IMR-90 (cell line): Measurements from ENCODE around the gene RYK. TPM values are rescaled to one million over a fixed set of nuclear protein-coding genes. Genes with fewer than 3 reads are reported as not detected.

Source experiments
- ATAC-seq: fragments of 200-7000 bp; cut with Tn5 transposase; 2 replicates; pipeline ENCODE4 v1.9.1; 2020; ENCODE audit warnings: low read depth, mild to moderate bottlenecking, moderate library complexity
- Bru-seq: library from RNA; stranded (reverse); fragments of 400-500 nt; gene quantifications from one replicate; lab custom pipeline; 2021; lab: Mats Ljungman, UMichigan
- BruChase-seq, 2 experiments: library from RNA; stranded (reverse); fragments of 400-500 nt; gene quantifications; one replicate each; lab custom pipeline; 2021; lab: Mats Ljungman, UMichigan
- BruUV-seq: library from RNA; stranded (reverse); fragments of 400-500 nt; replicated peaks from 2 replicates; lab custom pipeline; 2021; lab: Mats Ljungman, UMichigan
- CTCF ChIA-PET: fragments of 300-600 bp; formaldehyde crosslinking; extraction: SDS; loops from one replicate; lab custom pipeline; 2021; ENCODE audit warnings: antibody characterized with exemption; lab: Yijun Ruan, JAX
- POLR2A ChIA-PET: fragments of 300-600 bp; sonication (Branson Sonifier 250); formaldehyde crosslinking; loops from one replicate; lab custom pipeline; 2022; ENCODE audit warnings: antibody characterized with exemption; ENCODE audit not compliant: unreplicated experiment; lab: Charles Lee
- DNase-seq: peaks from one replicate; pipeline ENCODE4 v3.0.0; 2013
- H2AFZ ChIP-seq: replicated peaks from 2 replicates; pipeline ENCODE3; 2013; ENCODE audit warnings: low read length, mild to moderate bottlenecking; ENCODE audit not compliant: poor library complexity
- H2AK5ac ChIP-seq: 2 replicates; pipeline ENCODE4 v1.6.1; 2013; ENCODE audit warnings: low read depth, low read length, inconsistent platforms
- H2AK9ac ChIP-seq: replicated peaks from 2 replicates; pipeline ENCODE3; 2013; ENCODE audit warnings: mild to moderate bottlenecking, low read depth, low read length, moderate library complexity; ENCODE audit not compliant: poor library complexity
- H2BK120ac ChIP-seq: 2 replicates; pipeline ENCODE4 v1.6.1; 2013; ENCODE audit warnings: low read depth, low read length, inconsistent platforms
- H2BK15ac ChIP-seq: 3 replicates; pipeline ENCODE4 v1.6.1; 2013; ENCODE audit warnings: low read depth, low read length, inconsistent platforms
- H2BK20ac ChIP-seq: 2 replicates; pipeline ENCODE4 v1.6.1; 2013; ENCODE audit warnings: low read depth, mild to moderate bottlenecking, inconsistent platforms, low read length, moderate library complexity
- H2BK5ac ChIP-seq: 2 replicates; pipeline ENCODE4 v1.6.1; 2013; ENCODE audit warnings: mild to moderate bottlenecking, low read depth, low read length, inconsistent platforms; ENCODE audit not compliant: poor library complexity, severe bottlenecking
- H3K14ac ChIP-seq: replicated peaks from 2 replicates; pipeline ENCODE4 v1.6.1; 2013; ENCODE audit warnings: low read depth, low read length, inconsistent platforms
- H3K18ac ChIP-seq: 2 replicates; pipeline ENCODE4 v1.6.1; 2013; ENCODE audit warnings: low read depth, low read length, control low read depth
- H3K23ac ChIP-seq: 2 replicates; pipeline ENCODE4 v1.6.1; 2013; ENCODE audit warnings: low read depth, low read length, inconsistent platforms
- H3K27ac ChIP-seq: 2 replicates; pipeline ENCODE4 v1.5.1; 2013; ENCODE audit warnings: mild to moderate bottlenecking, control low read depth, low read length; ENCODE audit not compliant: insufficient read depth
- H3K27me3 ChIP-seq: 2 replicates; pipeline ENCODE4 v1.6.1; 2013; ENCODE audit warnings: low read length; ENCODE audit not compliant: control insufficient read depth, insufficient read depth
- H3K36me3 ChIP-seq: 2 replicates; pipeline ENCODE4 v1.6.1; 2013; ENCODE audit warnings: low read length, mixed read lengths; ENCODE audit not compliant: control insufficient read depth, insufficient read depth
- H3K4ac ChIP-seq: 2 replicates; pipeline ENCODE4 v1.6.1; 2013; ENCODE audit warnings: low read depth, low read length, inconsistent platforms
- H3K4me1 ChIP-seq: 2 replicates; pipeline ENCODE4 v1.6.1; 2013; ENCODE audit warnings: low read length, mixed read lengths; ENCODE audit not compliant: control insufficient read depth, insufficient read depth
- H3K4me2 ChIP-seq: 2 replicates; pipeline ENCODE4 v1.6.1; 2013; ENCODE audit warnings: low read depth, mild to moderate bottlenecking, control low read depth, low read length, moderate library complexity
- H3K4me3 ChIP-seq: 2 replicates; pipeline ENCODE4 v1.5.1; 2013; ENCODE audit warnings: low read depth, mild to moderate bottlenecking, control low read depth, low read length, moderate library complexity; ENCODE audit not compliant: insufficient read depth
- H3K56ac ChIP-seq: 2 replicates; pipeline ENCODE4 v1.6.1; 2013; ENCODE audit warnings: low read length, inconsistent platforms; ENCODE audit not compliant: insufficient read depth; ENCODE audit errors: extremely low read depth
- H3K79me1 ChIP-seq, 2 experiments: 2 replicates each; pipeline ENCODE4 v1.6.1; 2013; ENCODE audit warnings: low read length in 2 of 2, inconsistent platforms in 1 of 2, low read depth in 1 of 2
- H3K9ac ChIP-seq: 2 replicates; pipeline ENCODE4 v1.6.1; 2013; ENCODE audit warnings: low read depth, low read length, control low read depth
- H3K9me1 ChIP-seq: 2 replicates; pipeline ENCODE4 v1.6.1; 2013; ENCODE audit warnings: low read length, inconsistent platforms; ENCODE audit not compliant: insufficient read depth
- H3K9me3 ChIP-seq: 2 replicates; pipeline ENCODE4 v1.6.1; 2013; ENCODE audit warnings: low read length; ENCODE audit not compliant: control insufficient read depth, insufficient read depth
- H4K20me1 ChIP-seq: 2 replicates; pipeline ENCODE4 v1.6.1; 2013; ENCODE audit warnings: low read length, inconsistent platforms; ENCODE audit not compliant: insufficient read depth
- H4K5ac ChIP-seq: 2 replicates; pipeline ENCODE4 v1.6.1; 2013; ENCODE audit warnings: mild to moderate bottlenecking, low read depth, low read length, control low read depth
- H4K8ac ChIP-seq, 2 experiments: 2 replicates each; pipeline ENCODE4 v1.6.1; 2013; ENCODE audit warnings: low read depth in 2 of 2, low read length in 2 of 2, control low read depth in 1 of 2, inconsistent platforms in 1 of 2
- H4K91ac ChIP-seq: 2 replicates; pipeline ENCODE4 v1.6.1; 2013; ENCODE audit warnings: low read depth, low read length, inconsistent platforms; ENCODE audit not compliant: insufficient read depth
- CEBPB ChIP-seq: IDR thresholded peaks from 2 replicates; pipeline ENCODE4 v1.6.1; 2012; ENCODE audit warnings: low read depth, low read length, improper control_type of control experiment
- CHD1 ChIP-seq: IDR thresholded peaks from 2 replicates; pipeline ENCODE4 v1.6.1; 2012; ENCODE audit warnings: low read depth, low read length, improper control_type of control experiment
- MXI1 ChIP-seq: IDR thresholded peaks from 2 replicates; pipeline ENCODE4 v1.6.1; 2012; ENCODE audit warnings: low read depth, mild to moderate bottlenecking, low read length, moderate library complexity, borderline replicate concordance
- RFX5 ChIP-seq: IDR thresholded peaks from 2 replicates; pipeline ENCODE4 v1.8.0; 2012; ENCODE audit warnings: low read depth, mild to moderate bottlenecking, low read length, moderate library complexity
- USF2 ChIP-seq: fragments of 150-350 bp; IDR thresholded peaks from 2 replicates; pipeline ENCODE4 v1.6.1; 2017; ENCODE audit warnings: mild to moderate bottlenecking, antibody characterized with exemption, low read length, low read depth
- WGBS, 2 experiments: methylation state at CpG; one replicate each; pipeline versions ENCODE4 v1.1.5 to v1.1.7; 2013; ENCODE audit warnings: missing lambda C conversion rate in 2 of 2; ENCODE audit not compliant: insufficient read length in 1 of 2; ENCODE audit errors: extremely low coverage in 2 of 2; 5-methylcytosine and 5-hydroxymethylcytosine counted together
- dilution Hi-C: fragments of 300-500 bp; cut with HindIII; formaldehyde crosslinking; loops from one replicate; pipeline ENCODE4 v1.14.3; 2018; ENCODE audit warnings: low sequenced_read_pairs; ENCODE audit not compliant: unreplicated experiment
- in situ Hi-C: fragments of 300-500 bp; cut with MboI; formaldehyde crosslinking; loops from 3 replicates; pipeline ENCODE4 v1.14.3; 2019; ENCODE audit warnings: low sequenced_read_pairs, inconsistent platforms, mixed read lengths
- intact Hi-C: fragments of 100-400 bp; cut with micrococcal nuclease; formaldehyde crosslinking; loops from 2 replicates; pipeline ENCODE4 v1.10.0; 2022
- long read RNA-seq: library from polyadenylated mRNA; unstranded; transcript quantifications from one replicate; pipeline ENCODE4 v2.0.0, GENCODE V29; 2021; ENCODE audit not compliant: unreplicated experiment
- polyA plus RNA-seq, 3 experiments: library from polyadenylated mRNA; depleted of rRNA; stranded (reverse); fragments of >200 nt; gene quantifications; 2 replicates each; pipeline ENCODE4 v1.2.3, GENCODE V29; 2012; ENCODE audit warnings: low replicate concordance in 1 of 3
- total RNA-seq: library from RNA; depleted of rRNA; stranded (reverse); fragments of >200 nt; gene quantifications from 2 replicates; pipeline ENCODE4 v1.2.3, GENCODE V29; 2012; rRNA removed

The RYK gene
- total RNA-seq = 106 TPM in 2 replicates
- polyA plus RNA-seq (2012; rRNA removed) = 35.0 and 42.4 TPM in 2 replicates
- polyA plus RNA-seq (2012; cell fraction: cytosol; rRNA removed) = 12.1 and 16.0 TPM in 2 replicates
- polyA plus RNA-seq (2012; cell fraction: nucleus; rRNA removed; ENCODE audit: low replicate concordance) = 16.5 and 76.9 TPM in 2 replicates
- Bru-seq, nascent RNA = percentile 91 among the genes with signal in this experiment
- BruChase-seq, experiment 1, labeled RNA remaining after a 6-hour chase = percentile 78 among the genes with signal in this experiment
- BruChase-seq, experiment 2, labeled RNA remaining after a 2-hour chase = percentile 84 among the genes with signal in this experiment
- long read RNA-seq, full-length matches to known transcripts = 100 of 116 reads
- long read RNA-seq, partial matches to known transcripts = 8 of 116 reads
- long read RNA-seq, other reads (novel, unspliced or antisense) = 8 of 116 reads

GRCh38 chr3:134250717-134251220 lies at the start of gene RYK:
Gene RYK, minus strand, starts transcription at chr3:134250859. Its CDS starts 205 bp downstream, at chr3:134250654.
- peak within 1 kb of the TSS; percentile 90 for H2BK5ac ChIP-seq
- peak within 1 kb of the TSS; percentile 98 for H3K23ac ChIP-seq
- peak within 1 kb of the TSS; percentile 58 for H4K91ac ChIP-seq
- peak within 1 kb of the TSS; percentile 47; the same call in 1 of the 2 replicates for H3K56ac ChIP-seq
- H3K4ac ChIP-seq = peak within 1 kb of the TSS; percentile 69
- dilution Hi-C loops = no loop called here
- peak within 1 kb of the TSS; percentile 87 for H3K9ac ChIP-seq
- H3K4me1 ChIP-seq = peaks cover 7% of the 10 kb centered on the region
- TF ChIP-seq USF2 (no peak), CHD1 (no peak), RFX5 (no peak), CEBPB (peak; percentile 46; the same call in 1 of the 2 replicates), MXI1 (0 out of 2 replicates have a peak, but pooled peaks have one; percentile 39)
- no peak within 1 kb of the TSS for H2BK15ac ChIP-seq
- peaks cover 4 to 31% of the 10 kb centered on the region in 2 experiments for H3K79me1 ChIP-seq
- WGBS, 2 experiments = 0% methylated on average over 45 of the region's 59 CpGs; no CpG with 5 or more reads in 1 of the 2 experiments
- peak within 1 kb of the TSS; percentile 99 for H3K4me2 ChIP-seq
- in situ Hi-C loops = no loop called here
- BruUV-seq = no TSS peak
- no peaks in the 10 kb centered on the region for H3K36me3 ChIP-seq
- POLR2A ChIA-PET = interaction anchor here (0.6 kb wide), 1 partner anchor 62 kb away, joined by 5 read pairs; no protein-coding TSS in a partner anchor
- intact Hi-C loops = loop anchor here (5.0 kb wide), 1 partner anchor 47 kb away; no protein-coding TSS in a partner anchor
- CTCF ChIA-PET = no interaction called here
- peak within 1 kb of the TSS; percentile 63; the same call in 1 of the 2 replicates for H2AK5ac ChIP-seq
- peak within 1 kb of the TSS; percentile 71 for H3K4me3 ChIP-seq
- peak; percentile 64 for DNase-seq
- H3K9me1 ChIP-seq = peaks cover 7% of the 10 kb centered on the region
- H2BK20ac ChIP-seq = no peak within 1 kb of the TSS
- H4K20me1 ChIP-seq = peaks cover 32% of the 10 kb centered on the region
- no peaks in the 10 kb centered on the region for H3K9me3 ChIP-seq
- H2AK9ac ChIP-seq = peak within 1 kb of the TSS; percentile 97
- H3K14ac ChIP-seq = peak within 1 kb of the TSS; percentile 96
- peak within 1 kb of the TSS; percentile 93 for H3K18ac ChIP-seq
- peak within 1 kb of the TSS; percentile 51 for H2BK120ac ChIP-seq
- ATAC-seq = peak; percentile 87
- H4K8ac ChIP-seq = peak within 1 kb of the TSS; percentile 72 to 93
- peak within 1 kb of the TSS; percentile 87 for H3K27ac ChIP-seq
- H4K5ac ChIP-seq = peak within 1 kb of the TSS; percentile 72
- no peaks in the 10 kb centered on the region for H3K27me3 ChIP-seq
- peak within 1 kb of the TSS; percentile 90 for H2AFZ ChIP-seq
